Ovary (tissue), 3 donors: Measurements from ENCODE around the gene TRMT61A.

Experiments used
- CTCF ChIP-seq, 3 donors: fragments of 450-650 bp in 2 of 3; fragments of 200-600 bp in 1 of 3; IDR thresholded peaks; one replicate each; pipeline versions ENCODE4 v1.5.1 to v1.8.0; 2016 to 2022; ENCODE audit warnings: antibody characterized with exemption in 3 of 3, mild to moderate bottlenecking in 1 of 3
- POLR2A ChIP-seq: fragments of 450-650 bp; IDR thresholded peaks from one replicate; pipeline ENCODE4 v1.6.1; 2017; ENCODE audit warnings: antibody characterized with exemption, mild to moderate bottlenecking, moderate library complexity
- donor health status: DM: no; HTN: no; CAD: no.

DNA sequence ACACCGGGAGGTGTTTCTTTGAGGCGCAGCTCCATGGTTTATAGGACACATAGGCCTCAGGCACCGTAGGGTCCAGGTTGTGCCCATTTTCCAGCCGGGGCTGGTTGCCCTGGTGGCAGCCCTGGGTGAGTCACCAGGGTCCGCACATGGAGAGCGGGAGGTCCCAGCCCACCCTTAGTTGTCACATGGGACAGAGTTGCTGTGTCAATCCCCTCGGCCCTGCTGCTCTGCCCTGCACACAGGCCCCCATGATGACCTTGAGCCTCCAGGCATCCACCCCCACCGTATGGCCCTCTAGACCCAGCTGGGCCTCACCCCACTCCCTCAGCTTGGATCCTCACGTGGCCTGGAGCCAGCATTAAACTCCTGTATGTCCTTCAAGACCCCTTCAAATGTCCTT, 7.7 kb downstream of the TRMT61A start:
- TF ChIP-seq CTCF (IDR thresholded peaks at IDR 0.05) (no peak), POLR2A (no peak)
